Stimulated activated CD4-positive, alpha-beta T cell treated with anti-CD3 and anti-CD28 coated beads, Interleukin-1b, Interleukin-23, amount 100 ng/mL, for 48 hours (primary cell): ENCODE data around the gene ACSL6.

Source experiments
- DNase-seq: peaks from one replicate; pipeline ENCODE4 v3.0.0-alpha.2; 2020

The ACSL6 gene

GRCh38 chr5:131998431-131999040 is 12.9 kb downstream of the ACSL6 start:
- no peak for DNase-seq

- DNase-seq: no peak
Measured at GRCh38 chr5:131997727-131998117, 13.7 kb downstream of the ACSL6 start.

- no peak for DNase-seq
Measured at GRCh38 chr5:131997026-131997726, 14.3 kb downstream of the ACSL6 start.

- no peak for DNase-seq
Measured at GRCh38 chr5:131996210-131997025, 15.0 kb downstream of the ACSL6 start.

GRCh38 chr5:131994533-131995226 is 16.8 kb downstream of the ACSL6 start:
- DNase-seq: no peak

GRCh38 chr5:131994090-131994489 is 17.4 kb downstream of the ACSL6 start:
- no peak for DNase-seq

GRCh38 chr5:131993676-131994075 is 17.8 kb downstream of the ACSL6 start:
- no peak for DNase-seq

- no peak for DNase-seq
Measured at GRCh38 chr5:131992370-131992769, 19.1 kb downstream of the ACSL6 start.

GRCh38 chr5:131991593-131992324 is 19.7 kb downstream of the ACSL6 start:
- DNase-seq: no peak

- DNase-seq: no peak
Measured at GRCh38 chr5:131990716-131991115, 20.7 kb downstream of the ACSL6 start.

- DNase-seq: no peak
Measured at GRCh38 chr5:131988601-131989000, 22.9 kb downstream of the ACSL6 start.

GRCh38 chr5:131987251-131987650 is 24.2 kb downstream of the ACSL6 start:
- DNase-seq: no peak

- DNase-seq: no peak
Measured at GRCh38 chr5:131986161-131986912, 25.1 kb downstream of the ACSL6 start.

GRCh38 chr5:131984956-131985665 is 26.3 kb downstream of the ACSL6 start:
- DNase-seq: no peak

- DNase-seq: no peak
Measured at GRCh38 chr5:131983244-131983771, 28.1 kb downstream of the ACSL6 start.

GRCh38 chr5:131981516-131981915 is 29.9 kb downstream of the ACSL6 start:
- no peak for DNase-seq

GRCh38 chr5:131980696-131981095 is 30.8 kb downstream of the ACSL6 start:
- DNase-seq: no peak

- DNase-seq: no peak
Measured at GRCh38 chr5:131979816-131980215, 31.6 kb downstream of the ACSL6 start.

- no peak for DNase-seq
Measured at GRCh38 chr5:131977212-131977604, 34.2 kb downstream of the ACSL6 start.

GRCh38 chr5:131976414-131977211 is 34.8 kb downstream of the ACSL6 start:
- DNase-seq: no peak
